Chondrocyte (in vitro differentiated cells): ENCODE measurements around the gene LRRC10B. TPM values are rescaled to one million over a fixed set of nuclear protein-coding genes. Genes with fewer than 3 reads are reported as not detected.

Experiments used
- microRNA-seq: library from miRNA; unstranded; fragments of <30 nt; microRNA quantifications from one replicate; pipeline ENCODE4 v1.2.0, GENCODE V29; 2020; ENCODE audit warnings: borderline number of aligned reads
- total RNA-seq: library from RNA; stranded (reverse); gene quantifications from 3 replicates; pipeline ENCODE4 v1.2.1, GENCODE V29; 2021

Gene LRRC10B
- total RNA-seq, 1 donor from 2014 or later: 0.10 TPM

Small RNA genes within 50 kb of the gene (microRNA-seq; reads per million reads assigned to microRNA genes)
- gene MIR4488: not detected

Other genes starting within 250 kb of the LRRC10B start
- 2.4 to 4.1 TPM (median 3.6 TPM) in 3 replicates for gene VWCE, start 213.4 kb upstream of the LRRC10B start, total RNA-seq
- 188 to 264 TPM (median 194 TPM) in 3 replicates for gene DDB1, start 175.6 kb upstream of the LRRC10B start, total RNA-seq
- 31.9 to 41.4 TPM (median 32.2 TPM) in 3 replicates for gene TKFC, start 175.5 kb upstream of the LRRC10B start, total RNA-seq
- gene CYB561A3, start 146.9 kb upstream of the LRRC10B start, total RNA-seq: 40.8 to 60.0 TPM (median 41.4 TPM) in 3 replicates
- gene TMEM138, start 146.4 kb upstream of the LRRC10B start, total RNA-seq: 39.2 to 60.0 TPM (median 46.7 TPM) in 3 replicates
- gene TMEM216, start 116.2 kb upstream of the LRRC10B start, total RNA-seq: 9.3 to 14.4 TPM (median 9.8 TPM) in 3 replicates
- gene CPSF7, start 78.8 kb upstream of the LRRC10B start, total RNA-seq: 61.2 to 66.2 TPM (median 65.0 TPM) in 3 replicates
- 33.8 to 34.8 TPM (median 34.5 TPM) in 3 replicates for gene SDHAF2, start 78.6 kb upstream of the LRRC10B start, total RNA-seq
- 0.92 to 2.0 TPM (median 1.5 TPM) in 3 replicates for gene SYT7, start 72.3 kb downstream of the LRRC10B start, total RNA-seq
- gene DAGLA, start 171.6 kb downstream of the LRRC10B start, total RNA-seq: 2.8 to 5.5 TPM (median 4.8 TPM) in 3 replicates
- gene MYRF, start 243.9 kb downstream of the LRRC10B start, total RNA-seq: 1.6 to 1.7 TPM in 2 of 3 replicates, not detected in the other